Measurements from ENCODE around the gene ARMS2. TPM values are rescaled to one million over a fixed set of nuclear protein-coding genes. Genes with fewer than 3 reads are reported as not detected.

Gene ARMS2
- total RNA-seq, 2 donors from 2014 or later = not detected

GRCh38 chr10:122471531-122472177 is 17.2 kb downstream of the ARMS2 start:
- H3K27ac ChIP-seq = no peak overlapping the region
- TF ChIP-seq CTCF (IDR thresholded peaks at IDR 0.05) = no peak
- peaks cover 58 to 80% of the 10 kb centered on the region in 2 donors for H3K4me1 ChIP-seq (ENCODE audit: control insufficient read depth in 1 of 2, low read depth in 2 of 2)
- ATAC-seq (ENCODE audit: insufficient number of reproducible peaks, low FRiP score, low read depth) = no peak
- H3K36me3 ChIP-seq = no peaks in the 10 kb centered on the region
- DNase-seq (ENCODE audit: low spot score) = no peak
- no peaks in the 10 kb centered on the region for H3K27me3 ChIP-seq (replicated peaks; ENCODE audit: insufficient read depth)
- no peaks in the 10 kb centered on the region for H3K9me3 ChIP-seq
- no peak overlapping the region for H3K4me3 ChIP-seq

- Histone ChIP-seq H3K9me3 (no peaks in the 10 kb centered on the region), H3K4me1 (ENCODE audit: control insufficient read depth in 1 of 2, low read depth in 2 of 2) (peaks cover 45 to 81% of the 10 kb centered on the region in 2 donors), H3K27me3 (replicated peaks; ENCODE audit: insufficient read depth) (no peaks in the 10 kb centered on the region), H3K27ac (peak overlapping the region in 1 of 2 donors; percentile 90), H3K4me3 (no peak overlapping the region), H3K36me3 (no peaks in the 10 kb centered on the region)
- ATAC-seq (ENCODE audit: insufficient number of reproducible peaks, low FRiP score, low read depth) = no peak
- TF ChIP-seq CTCF (IDR thresholded peaks at IDR 0.05) = no peak
- no peak for DNase-seq (ENCODE audit: low spot score)
Observed at GRCh38 chr10:122473116-122473515, 18.7 kb downstream of the ARMS2 start.

- Histone ChIP-seq H3K9me3 (no peaks in the 10 kb centered on the region), H3K27me3 (replicated peaks; ENCODE audit: insufficient read depth) (no peaks in the 10 kb centered on the region), H3K4me1 (ENCODE audit: control insufficient read depth in 1 of 2, low read depth in 2 of 2) (peaks cover 36 to 76% of the 10 kb centered on the region in 2 donors), H3K27ac (peak overlapping the region; percentile 88 to 90), H3K4me3 (peak overlapping the region; percentile 68), H3K36me3 (no peaks in the 10 kb centered on the region)
- DNase-seq (ENCODE audit: low spot score) (no peak), ATAC-seq (ENCODE audit: insufficient number of reproducible peaks, low FRiP score, low read depth) (peak; percentile 45)
- no peak for TF ChIP-seq CTCF (IDR thresholded peaks at IDR 0.05)
Observed at GRCh38 chr10:122474131-122474818, 19.8 kb downstream of the ARMS2 start.

- Histone ChIP-seq H3K27me3 (replicated peaks; ENCODE audit: insufficient read depth) (no peaks in the 10 kb centered on the region), H3K36me3 (no peaks in the 10 kb centered on the region), H3K4me3 (peak overlapping the region; percentile 68), H3K27ac (peak overlapping the region; percentile 88 to 90), H3K9me3 (no peaks in the 10 kb centered on the region), H3K4me1 (ENCODE audit: control insufficient read depth in 1 of 2, low read depth in 2 of 2) (peaks cover 32 to 68% of the 10 kb centered on the region in 2 donors)
- peak; percentile 38 for DNase-seq (ENCODE audit: low spot score)
- TF ChIP-seq CTCF (IDR thresholded peaks at IDR 0.05) = no peak
- peak; percentile 57 for ATAC-seq (ENCODE audit: insufficient number of reproducible peaks, low FRiP score, low read depth)
Observed at GRCh38 chr10:122475100-122475499, 20.6 kb downstream of the ARMS2 start.

- H3K4me1 ChIP-seq (ENCODE audit: control insufficient read depth in 1 of 2, low read depth in 2 of 2) = peaks cover 32 to 63% of the 10 kb centered on the region in 2 donors
- no peaks in the 10 kb centered on the region for H3K9me3 ChIP-seq
- TF ChIP-seq CTCF (IDR thresholded peaks at IDR 0.05) = no peak
- no peaks in the 10 kb centered on the region for H3K36me3 ChIP-seq
- DNase-seq (ENCODE audit: low spot score) (no peak), ATAC-seq (ENCODE audit: insufficient number of reproducible peaks, low FRiP score, low read depth) (no peak)
- H3K27me3 ChIP-seq (replicated peaks; ENCODE audit: insufficient read depth) = no peaks in the 10 kb centered on the region
- H3K27ac ChIP-seq = peak overlapping the region; percentile 88 to 90
- H3K4me3 ChIP-seq = peak overlapping the region; percentile 68
Observed at GRCh38 chr10:122475591-122476332, 21.3 kb downstream of the ARMS2 start.

Data from thoracic aorta (tissue), 2 donors.